Measurements from ENCODE around the gene LINGO3.

LINGO3 gene

GRCh38 chr19:2306281-2306806 lies 1.6 kb downstream of the LINGO3 start:
- no peak for DNase-seq (ENCODE audit: low read depth, low spot score)

- DNase-seq (ENCODE audit: low read depth, low spot score): no peak
Measured at GRCh38 chr19:2305452-2306280, 2.3 kb downstream of the LINGO3 start.

GRCh38 chr19:2303211-2303798 lies 4.6 kb downstream of the LINGO3 start:
- no peak for DNase-seq (ENCODE audit: low read depth, low spot score)

- no peak for DNase-seq (ENCODE audit: low read depth, low spot score)
Measured at GRCh38 chr19:2302319-2303210, 5.4 kb downstream of the LINGO3 start.

GRCh38 chr19:2300533-2300932 lies 7.4 kb downstream of the LINGO3 start:
- DNase-seq (ENCODE audit: low read depth, low spot score): no peak

GRCh38 chr19:2296141-2296540 lies 11.8 kb downstream of the LINGO3 start:
- no peak for DNase-seq (ENCODE audit: low read depth, low spot score)

GRCh38 chr19:2294687-2295335 lies 13.1 kb downstream of the LINGO3 start:
- no peak for DNase-seq (ENCODE audit: low read depth, low spot score)

- DNase-seq (ENCODE audit: low read depth, low spot score): no peak
Measured at GRCh38 chr19:2291185-2291751, 16.7 kb downstream of the LINGO3 start.

GRCh38 chr19:2290441-2291184 lies 17.3 kb downstream of the LINGO3 start:
- no peak for DNase-seq (ENCODE audit: low read depth, low spot score)

- DNase-seq (ENCODE audit: low read depth, low spot score): no peak
Measured at GRCh38 chr19:2289714-2290435, 18.1 kb downstream of the LINGO3 start.

- DNase-seq (ENCODE audit: low read depth, low spot score): no peak
Measured at GRCh38 chr19:2288818-2289713, 18.9 kb downstream of the LINGO3 start.

- DNase-seq (ENCODE audit: low read depth, low spot score): no peak
Measured at GRCh38 chr19:2288338-2288817, 19.6 kb downstream of the LINGO3 start.

- no peak for DNase-seq (ENCODE audit: low read depth, low spot score)
Measured at GRCh38 chr19:2287585-2288337, 20.2 kb downstream of the LINGO3 start.

- no peak for DNase-seq (ENCODE audit: low read depth, low spot score)
Measured at GRCh38 chr19:2286402-2287140, 21.4 kb downstream of the LINGO3 start.

GRCh38 chr19:2283835-2284507 lies 24.0 kb downstream of the LINGO3 start:
- DNase-seq (ENCODE audit: low read depth, low spot score): no peak

GRCh38 chr19:2282862-2283237 lies 25.1 kb downstream of the LINGO3 start:
- no peak for DNase-seq (ENCODE audit: low read depth, low spot score)

All from brain pericyte (primary cell).